PC-3 (cell line): ENCODE results near the gene PDRG1. TPM values are rescaled to one million over a fixed set of nuclear protein-coding genes. Genes with fewer than 3 reads are reported as not detected.
"Not testable (repeated sequence)": the region's sequence is repeated elsewhere in the genome, so short reads cannot be mapped to it uniquely, and the experiment has no call there.

Source experiments
- ATAC-seq: fragments of 200-7000 bp; cut with Tn5 transposase; 2 replicates; pipeline ENCODE4 v1.9.1; 2020; ENCODE audit warnings: mild to moderate bottlenecking, moderate library complexity
- BruUV-seq: library from RNA; stranded (reverse); fragments of 400-500 nt; replicated peaks from 2 replicates; lab custom pipeline; 2021; lab: Mats Ljungman, UMichigan
- CTCF ChIA-PET: fragments of 300-600 bp; sonication (Branson Sonifier 250); formaldehyde crosslinking; loops from one replicate; lab custom pipeline; 2022; ENCODE audit warnings: antibody characterized with exemption; lab: Charles Lee
- POLR2A ChIA-PET: fragments of 300-600 bp; sonication (Branson Sonifier 250); formaldehyde crosslinking; loops from one replicate; lab custom pipeline; 2022; ENCODE audit warnings: antibody characterized with exemption; ENCODE audit not compliant: unreplicated experiment; lab: Charles Lee
- DNase-seq: peaks from one replicate; pipeline ENCODE4 v3.0.0-alpha.2; 2015
- H2AFZ ChIP-seq: fragments of 300-600 bp; sonication (generic); 2 replicates; pipeline ENCODE4 v1.6.0; 2016; ENCODE audit warnings: antibody characterized with exemption, low read length
- H3F3A ChIP-seq: fragments of 300-600 bp; sonication (generic); one replicate; pipeline ENCODE4 v1.6.0; 2017; ENCODE audit warnings: antibody characterized with exemption, low read length, control low read depth, mild to moderate bottlenecking; ENCODE audit not compliant: unreplicated experiment
- H3K27ac ChIP-seq: fragments of 300-600 bp; sonication (generic); 2 replicates; pipeline ENCODE4 v1.5.1; 2016; ENCODE audit warnings: mild to moderate bottlenecking, low read length
- H3K27me3 ChIP-seq: fragments of 300-600 bp; sonication (generic); 2 replicates; pipeline ENCODE4 v1.6.1; 2016; ENCODE audit warnings: low read length, mixed read lengths
- H3K36me3 ChIP-seq: fragments of 300-600 bp; sonication (generic); 2 replicates; pipeline ENCODE4 v1.6.1; 2016; ENCODE audit warnings: low read depth, mixed run types, low read length, mixed read lengths
- H3K4me1 ChIP-seq: fragments of 300-600 bp; sonication (generic); 2 replicates; pipeline ENCODE4 v1.5.1; 2016; ENCODE audit warnings: low read length; ENCODE audit not compliant: insufficient read depth
- H3K4me2 ChIP-seq: fragments of 300-600 bp; sonication (generic); 2 replicates; pipeline ENCODE4 v1.6.0; 2016; ENCODE audit warnings: low read length
- H3K4me3 ChIP-seq: fragments of 300-600 bp; sonication (generic); 2 replicates; pipeline ENCODE4 v1.5.1; 2016; ENCODE audit warnings: mild to moderate bottlenecking, low read length, mixed read lengths
- H3K79me2 ChIP-seq: fragments of 300-600 bp; sonication (generic); 2 replicates; pipeline ENCODE4 v1.6.1; 2017; ENCODE audit warnings: low read length, mixed read lengths
- H3K9ac ChIP-seq: fragments of 300-600 bp; sonication (generic); 2 replicates; pipeline ENCODE4 v1.6.0; 2016; ENCODE audit warnings: mild to moderate bottlenecking, low read length
- H3K9me2 ChIP-seq: fragments of 300-600 bp; sonication (generic); replicated peaks from 2 replicates; pipeline ENCODE4 v1.6.1; 2016; ENCODE audit warnings: mixed run types, low read length, mixed read lengths
- H3K9me3 ChIP-seq: fragments of 300-600 bp; sonication (generic); 2 replicates; pipeline ENCODE4 v1.6.1; 2016; ENCODE audit warnings: low read length, mixed read lengths
- H4K20me1 ChIP-seq: fragments of 300-600 bp; sonication (generic); 2 replicates; pipeline ENCODE4 v1.6.1; 2016; ENCODE audit warnings: low read length, mixed read lengths
- CTCF ChIP-seq: fragments of 300-600 bp; sonication (generic); conservative IDR thresholded peaks from 2 replicates; pipeline ENCODE4 v1.5.1; 2017; ENCODE audit warnings: antibody characterized with exemption, low read depth, mild to moderate bottlenecking, low read length
- EZH2 ChIP-seq: fragments of 300-600 bp; sonication (generic); IDR thresholded peaks from one replicate; pipeline ENCODE4 v1.6.1; 2017; ENCODE audit warnings: antibody characterized with exemption, mild to moderate bottlenecking, low read length; ENCODE audit not compliant: unreplicated experiment
- EZH2phosphoT487 ChIP-seq: fragments of 300-600 bp; sonication (generic); IDR thresholded peaks from 2 replicates; pipeline ENCODE4 v1.6.1; 2018; ENCODE audit warnings: mild to moderate bottlenecking, antibody characterized with exemption, low read length, borderline replicate concordance
- intact Hi-C: fragments of 100-400 bp; cut with micrococcal nuclease; formaldehyde crosslinking; loops from 2 replicates; pipeline ENCODE4 v1.9.0; 2023
- total RNA-seq: library from RNA; depleted of rRNA; stranded (reverse); fragments of >200 nt; gene quantifications from 2 replicates; pipeline ENCODE4 v1.2.3, GENCODE V29; 2014

PDRG1 gene
- total RNA-seq, 1 experiment from 2014 or later = 12.3 TPM

GRCh38 chr20:31934491-31934890, 17.4 kb downstream of the PDRG1 start:
- no peak for ATAC-seq
- POLR2A ChIA-PET = no interaction called here
- no peaks in the 10 kb centered on the region for H3K79me2 ChIP-seq

GRCh38 chr20:31933698-31934097, 18.1 kb downstream of the PDRG1 start:
- CTCF ChIA-PET = no interaction called here
- Histone ChIP-seq H3K27me3 (0 out of 2 replicates have a peak, but pooled peaks cover 3% of the 10 kb centered on the region), H3K36me3 (no peaks in the 10 kb centered on the region), H3K9ac (no peak overlapping the region), H2AFZ (no peak overlapping the region), H3K4me1 (no peaks in the 10 kb centered on the region), H4K20me1 (no peaks in the 10 kb centered on the region), H3K27ac (no peak overlapping the region), H3F3A (no peaks in the 10 kb centered on the region), H3K4me3 (no peak overlapping the region), H3K79me2 (no peaks in the 10 kb centered on the region), H3K9me3 (no peaks in the 10 kb centered on the region), H3K9me2 (no peaks in the 10 kb centered on the region), H3K4me2 (no peak overlapping the region)
- DNase-seq (no peak), ATAC-seq (no peak)
- POLR2A ChIA-PET = interaction anchor here (0.5 kb wide), 1 partner anchor 79 kb away, joined by 6 read pairs; no protein-coding TSS in a partner anchor
- no TSS peak for BruUV-seq
- intact Hi-C loops = no loop called here
- TF ChIP-seq EZH2 = no peak
- TF ChIP-seq EZH2phosphoT487 = no peak
- TF ChIP-seq CTCF = no peak

More at GRCh38 chr20:31934491-31934890, 17.4 kb downstream of the PDRG1 start:
- H3K9me2 ChIP-seq = no peaks in the 10 kb centered on the region
- H3K9ac ChIP-seq = no peak overlapping the region
- H3K27ac ChIP-seq = no peak overlapping the region
- no peak overlapping the region for H2AFZ ChIP-seq
- no TSS peak for BruUV-seq
- CTCF ChIA-PET = no interaction called here
- H3K4me2 ChIP-seq = no peak overlapping the region
- H3K9me3 ChIP-seq = no peaks in the 10 kb centered on the region
- H3F3A ChIP-seq = no peaks in the 10 kb centered on the region
- H3K4me1 ChIP-seq = no peaks in the 10 kb centered on the region
- DNase-seq = no peak
- intact Hi-C loops = no loop called here
- no peaks in the 10 kb centered on the region for H3K27me3 ChIP-seq
- H3K4me3 ChIP-seq = no peak overlapping the region
- no peak for TF ChIP-seq EZH2phosphoT487
- TF ChIP-seq EZH2 = no peak
- no peak for TF ChIP-seq CTCF
- H4K20me1 ChIP-seq = no peaks in the 10 kb centered on the region
- no peaks in the 10 kb centered on the region for H3K36me3 ChIP-seq

DNA sequence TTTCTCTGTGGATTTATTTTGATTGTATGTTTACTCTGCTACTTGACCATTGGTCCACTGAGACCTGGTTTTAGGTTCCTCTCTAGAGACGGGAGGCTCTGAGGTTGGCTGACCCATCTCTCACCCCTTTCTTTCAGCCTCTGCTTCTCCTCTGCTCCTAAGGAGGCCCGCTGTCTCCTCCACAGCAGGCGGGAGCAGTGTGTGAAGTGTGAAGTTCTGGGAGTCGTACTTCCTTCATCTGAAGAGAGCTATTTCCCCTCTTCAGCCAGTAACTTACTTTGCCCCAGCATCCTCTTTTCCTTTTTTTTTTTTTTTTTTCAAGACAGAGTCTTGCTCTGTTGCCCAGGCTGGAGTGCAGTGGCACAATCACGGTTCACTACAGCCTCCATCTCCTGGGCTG, 21.1 kb downstream of the PDRG1 start:
- Histone ChIP-seq H3K9me3 (no peaks in the 10 kb centered on the region), H3K4me2 (no peak overlapping the region), H3K9me2 (no peaks in the 10 kb centered on the region), H3F3A (no peaks in the 10 kb centered on the region), H3K27me3 (peaks cover 19% of the 10 kb centered on the region; the same call in 1 of the 2 replicates), H3K9ac (no peak overlapping the region), H3K79me2 (no peaks in the 10 kb centered on the region), H3K4me1 (no peaks in the 10 kb centered on the region), H4K20me1 (no peaks in the 10 kb centered on the region), H2AFZ (no peak overlapping the region), H3K36me3 (no peaks in the 10 kb centered on the region), H3K27ac (no peak overlapping the region), H3K4me3 (no peak overlapping the region)
- BruUV-seq = no TSS peak
- ChIA-PET POLR2A (no interaction called here), CTCF (no interaction called here)
- intact Hi-C loops = no loop called here
- TF ChIP-seq CTCF (no peak), EZH2 (no peak), EZH2phosphoT487 (no peak)
- DNase-seq (no peak), ATAC-seq (no peak)

GRCh38 chr20:31929631-31930030, 22.2 kb downstream of the PDRG1 start:
- H3K4me1 ChIP-seq, DNase-seq, H3K9me3 ChIP-seq, H3F3A ChIP-seq, CTCF ChIA-PET, H3K9me2 ChIP-seq, H4K20me1 ChIP-seq, BruUV-seq, H3K27ac ChIP-seq, H2AFZ ChIP-seq, ATAC-seq, POLR2A ChIA-PET, H3K9ac ChIP-seq, H3K36me3 ChIP-seq, H3K4me3 ChIP-seq, H3K4me2 ChIP-seq, H3K79me2 ChIP-seq, intact Hi-C loops: not testable (repeated sequence)
- H3K27me3 ChIP-seq = peaks cover 21% of the 10 kb centered on the region; the same call in 1 of the 2 replicates
